HFFc6 (cell line): ENCODE data around the gene SERPIND1. TPM values are rescaled to one million over a fixed set of nuclear protein-coding genes. Genes with fewer than 3 reads are reported as not detected.
"Not testable (repeated sequence)": the region's sequence is repeated elsewhere in the genome, so short reads cannot be mapped to it uniquely, and the experiment has no call there.

ENCODE experiments used
- DNase-seq: peaks from one replicate; pipeline ENCODE4 v3.0.0-alpha.2; 2018
- H3K27ac Mint-ChIP-seq: 2 replicates; pipeline ENCODE4 v1.8.0; 2020; ENCODE audit warnings: mild to moderate bottlenecking, mixed read lengths
- H3K27me3 Mint-ChIP-seq: 2 replicates; pipeline ENCODE4 v1.8.0; 2021; ENCODE audit warnings: mild to moderate bottlenecking, moderate library complexity, mixed read lengths; ENCODE audit not compliant: insufficient read depth
- H3K36me3 Mint-ChIP-seq: 2 replicates; pipeline ENCODE4 v1.8.0; 2021; ENCODE audit warnings: low read depth, mixed read lengths
- H3K4me1 Mint-ChIP-seq: 2 replicates; pipeline ENCODE4 v1.8.0; 2020; ENCODE audit warnings: low read depth, mixed read lengths
- H3K4me3 Mint-ChIP-seq: 2 replicates; pipeline ENCODE4 v1.8.0; 2020; ENCODE audit warnings: mild to moderate bottlenecking, moderate library complexity, mixed read lengths
- H3K9me3 Mint-ChIP-seq: 2 replicates; pipeline ENCODE4 v1.8.0; 2020; ENCODE audit warnings: mild to moderate bottlenecking, mixed read lengths
- total RNA-seq, 6 experiments: library from RNA; stranded (reverse); fragmentation: NEBNext Ultra II Directional; extraction: Animal tissue kit (Norgen Biotek cat#: 25700); gene quantifications; 2 replicates in 1 of 6; 3 replicates in 5 of 6; pipeline ENCODE4 v1.2.3, GENCODE V29; 2021
- TF ChIP-seq, protein P1 (sequence below): fragments of 200-600 bp; sonication (generic); IDR thresholded peaks from 2 replicates; pipeline ENCODE4 v1.5.0; 2021; ENCODE audit warnings: antibody characterized with exemption, mild to moderate bottlenecking

The SERPIND1 gene
- total RNA-seq, 6 experiments from 2014 or later, result 0.07 to 0.19 (median 0.11) TPM; not detected in 1

GRCh38 chr22:20825624-20826023 is 51.7 kb downstream of the SERPIND1 start:
- TF ChIP-seq, protein P1, sequence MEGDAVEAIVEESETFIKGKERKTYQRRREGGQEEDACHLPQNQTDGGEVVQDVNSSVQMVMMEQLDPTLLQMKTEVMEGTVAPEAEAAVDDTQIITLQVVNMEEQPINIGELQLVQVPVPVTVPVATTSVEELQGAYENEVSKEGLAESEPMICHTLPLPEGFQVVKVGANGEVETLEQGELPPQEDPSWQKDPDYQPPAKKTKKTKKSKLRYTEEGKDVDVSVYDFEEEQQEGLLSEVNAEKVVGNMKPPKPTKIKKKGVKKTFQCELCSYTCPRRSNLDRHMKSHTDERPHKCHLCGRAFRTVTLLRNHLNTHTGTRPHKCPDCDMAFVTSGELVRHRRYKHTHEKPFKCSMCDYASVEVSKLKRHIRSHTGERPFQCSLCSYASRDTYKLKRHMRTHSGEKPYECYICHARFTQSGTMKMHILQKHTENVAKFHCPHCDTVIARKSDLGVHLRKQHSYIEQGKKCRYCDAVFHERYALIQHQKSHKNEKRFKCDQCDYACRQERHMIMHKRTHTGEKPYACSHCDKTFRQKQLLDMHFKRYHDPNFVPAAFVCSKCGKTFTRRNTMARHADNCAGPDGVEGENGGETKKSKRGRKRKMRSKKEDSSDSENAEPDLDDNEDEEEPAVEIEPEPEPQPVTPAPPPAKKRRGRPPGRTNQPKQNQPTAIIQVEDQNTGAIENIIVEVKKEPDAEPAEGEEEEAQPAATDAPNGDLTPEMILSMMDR, result no peak
- Mint-ChIP-seq H3K27me3 (no peaks in the 10 kb centered on the region), H3K9me3 (no peaks in the 10 kb centered on the region), H3K4me3 (no peak overlapping the region), H3K36me3 (peaks cover 25% of the 10 kb centered on the region), H3K4me1 (no peaks in the 10 kb centered on the region), H3K27ac (no peak overlapping the region)
- DNase-seq, result no peak

DNA sequence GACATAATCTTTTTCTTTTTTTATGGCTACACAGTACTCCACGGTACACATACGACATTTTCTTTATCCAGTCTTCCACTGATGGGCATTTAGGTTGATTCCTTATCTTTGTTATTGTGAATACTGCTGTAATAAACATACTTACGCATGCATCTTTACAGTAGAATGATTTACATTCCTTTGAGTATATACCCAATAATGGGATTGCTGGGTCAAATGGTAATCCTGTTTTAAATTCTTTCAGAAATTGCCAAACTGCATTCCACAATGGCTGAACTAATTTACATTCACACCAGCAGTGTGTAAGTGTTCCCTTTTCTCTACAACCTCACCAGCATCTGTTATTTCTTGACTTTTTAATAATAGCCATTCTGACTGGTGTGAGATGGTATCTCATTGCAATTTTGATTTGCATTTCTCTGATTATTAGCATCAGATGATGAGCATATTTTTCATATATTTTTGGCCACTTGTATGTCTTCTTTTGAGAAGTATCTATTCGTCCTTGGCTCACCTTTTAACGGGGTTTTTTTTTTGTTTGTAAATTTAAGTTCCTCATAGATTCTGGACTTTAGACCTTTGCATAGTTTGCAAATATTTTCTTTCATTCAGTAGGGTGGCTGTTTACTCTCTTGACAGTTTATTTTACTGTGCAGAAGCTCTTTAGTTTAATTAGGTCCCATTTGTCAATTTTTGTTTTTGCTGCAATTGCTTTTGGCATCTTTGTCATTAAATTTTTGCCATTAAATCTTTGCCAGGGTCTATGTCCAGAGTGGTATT is 52.6 kb downstream of the SERPIND1 start:
- H3K36me3 Mint-ChIP-seq, result peaks cover 26% of the 10 kb centered on the region
- not testable (repeated sequence) for H3K4me1 Mint-ChIP-seq, H3K27ac Mint-ChIP-seq, H3K27me3 Mint-ChIP-seq, H3K9me3 Mint-ChIP-seq, DNase-seq, H3K4me3 Mint-ChIP-seq

DNA sequence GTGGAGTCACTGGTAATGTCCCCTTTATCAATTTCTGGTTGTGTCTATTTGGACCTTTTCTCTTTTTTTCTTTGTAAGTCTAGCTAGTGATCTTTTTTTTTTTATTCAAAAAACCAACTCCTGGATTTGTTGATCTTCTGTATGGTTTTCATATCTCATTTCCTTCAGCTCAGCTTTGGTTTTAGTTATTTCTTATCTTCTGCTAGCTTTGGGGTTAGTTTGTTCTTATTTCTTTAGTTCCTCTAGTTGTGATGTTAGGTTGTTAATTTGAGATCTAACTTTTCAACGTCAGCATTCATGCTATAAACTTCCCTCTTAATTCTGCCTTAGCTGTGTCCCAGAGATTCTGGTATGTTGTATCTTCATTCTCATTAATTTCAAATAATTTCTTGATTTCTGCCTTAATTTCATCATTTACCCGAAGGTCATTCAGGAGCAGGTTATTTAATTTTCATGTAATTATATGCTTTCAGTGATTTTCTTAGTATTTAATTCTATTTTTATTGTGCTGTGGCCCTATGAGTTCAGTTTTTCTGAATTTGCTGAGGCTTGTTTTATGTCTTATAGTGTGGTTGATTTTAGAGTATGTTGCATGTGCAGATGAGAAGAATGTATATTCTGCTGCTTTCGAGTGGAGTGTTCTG is 55.7 kb downstream of the SERPIND1 start:
- H3K27ac Mint-ChIP-seq, result no peak overlapping the region
- no peak for DNase-seq
- H3K4me1 Mint-ChIP-seq, result no peaks in the 10 kb centered on the region
- TF ChIP-seq, protein P1, result no peak
- H3K9me3 Mint-ChIP-seq, result no peaks in the 10 kb centered on the region
- peaks cover 39% of the 10 kb centered on the region for H3K36me3 Mint-ChIP-seq
- no peaks in the 10 kb centered on the region for H3K27me3 Mint-ChIP-seq
- H3K4me3 Mint-ChIP-seq, result no peak overlapping the region

DNA sequence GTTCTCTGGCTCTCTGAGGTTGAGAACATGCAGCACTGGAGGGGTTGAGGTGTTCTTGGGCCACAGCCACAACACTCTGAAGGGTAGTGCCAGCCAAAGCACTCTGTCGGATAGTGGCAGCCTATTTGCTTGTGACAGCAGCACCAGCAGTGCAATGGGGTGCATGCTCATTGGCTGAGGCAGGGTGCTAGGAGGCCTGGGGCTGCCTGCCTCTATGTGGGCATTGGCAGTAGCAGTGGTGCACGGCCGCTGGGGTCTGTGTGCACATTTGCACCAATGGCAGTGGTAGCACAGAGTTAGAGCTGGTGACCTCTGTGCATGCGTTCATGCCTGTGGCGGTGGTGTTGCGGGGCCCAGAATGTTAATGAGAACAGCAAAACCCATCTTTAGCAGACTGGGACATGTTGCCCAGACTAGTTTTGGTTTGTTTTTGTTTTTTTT is 59.3 kb downstream of the SERPIND1 start:
- TF ChIP-seq, protein P1, result no peak
- no peak for DNase-seq
- Mint-ChIP-seq H3K36me3 (peaks cover 34% of the 10 kb centered on the region), H3K4me3 (no peak overlapping the region), H3K27me3 (no peaks in the 10 kb centered on the region), H3K9me3 (no peaks in the 10 kb centered on the region), H3K4me1 (no peaks in the 10 kb centered on the region), H3K27ac (no peak overlapping the region)

DNA sequence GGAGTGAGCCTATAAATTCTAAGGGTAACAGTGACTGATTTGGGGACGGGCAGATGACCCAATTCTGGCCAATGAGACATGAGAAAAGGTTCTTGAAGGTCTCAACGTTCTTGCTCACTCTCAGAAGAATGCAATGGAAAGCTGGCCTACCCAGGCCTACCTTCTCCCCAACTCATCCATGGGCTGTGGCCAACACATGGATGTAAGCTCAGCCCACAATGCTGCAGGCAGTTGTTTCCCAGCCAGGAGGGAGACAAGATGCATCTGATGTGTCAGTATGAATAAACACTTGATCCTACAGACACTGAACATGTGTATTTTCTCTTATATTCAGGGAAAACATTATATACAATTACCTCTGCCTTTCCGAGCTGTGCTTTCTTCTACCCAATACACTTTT is 60.3 kb downstream of the SERPIND1 start:
- H3K4me1 Mint-ChIP-seq, result no peaks in the 10 kb centered on the region
- H3K27ac Mint-ChIP-seq, result no peak overlapping the region
- TF ChIP-seq, protein P1, result no peak
- H3K27me3 Mint-ChIP-seq, result no peaks in the 10 kb centered on the region
- no peak for DNase-seq
- H3K9me3 Mint-ChIP-seq, result no peaks in the 10 kb centered on the region
- H3K4me3 Mint-ChIP-seq, result no peak overlapping the region
- peaks cover 27% of the 10 kb centered on the region for H3K36me3 Mint-ChIP-seq

- no peak overlapping the region for H3K4me3 Mint-ChIP-seq
- peaks cover 22% of the 10 kb centered on the region for H3K36me3 Mint-ChIP-seq
- TF ChIP-seq, protein P1, result no peak
- H3K27me3 Mint-ChIP-seq, result no peaks in the 10 kb centered on the region; the same call in 1 of the 2 replicates
- H3K27ac Mint-ChIP-seq, result no peak overlapping the region
- no peaks in the 10 kb centered on the region for H3K4me1 Mint-ChIP-seq
- no peaks in the 10 kb centered on the region for H3K9me3 Mint-ChIP-seq
- DNase-seq, result no peak
These were observed 60.8 kb downstream of the SERPIND1 start for GRCh38 chr22:20834725-20835124.
